HT-29 (cell line): ENCODE measurements around the gene RHCE. TPM values are rescaled to one million over a fixed set of nuclear protein-coding genes. Genes with fewer than 3 reads are reported as not detected.
"Not testable (repeated sequence)": the region's sequence is repeated elsewhere in the genome, so short reads cannot be mapped to it uniquely, and the experiment has no call there.

Experiments used
- DNase-seq: peaks from one replicate; pipeline ENCODE4 v3.0.0-alpha.2; 2015; ENCODE audit warnings: low spot score
- total RNA-seq: library from RNA; depleted of rRNA; stranded (reverse); fragments of >200 nt; shearing (Covaris generic); gene quantifications from 2 replicates; pipeline ENCODE4 v1.2.3, GENCODE V29; 2014

RHCE gene
- total RNA-seq, 1 experiment from 2014 or later: not detected

- DNase-seq: no peak
These were observed 12.2 kb upstream of the RHCE start for GRCh38 chr1:25432749-25433388.

GRCh38 chr1:25431955-25432719 lies 11.5 kb upstream of the RHCE start:
- DNase-seq: peak; percentile 24

GRCh38 chr1:25430967-25431881 lies 10.6 kb upstream of the RHCE start:
- DNase-seq: no peak

GRCh38 chr1:25430073-25430966 lies 9.7 kb upstream of the RHCE start, which contains the start of gene MACO1:
Gene MACO1 (plus strand): TSS chr1:25430897. CDS start chr1:25431099, 202 bp downstream.
- DNase-seq: peak; percentile 98

- no peak for DNase-seq
These were observed 8.0 kb upstream of the RHCE start for GRCh38 chr1:25428475-25429166.

- no peak for DNase-seq
These were observed 7.1 kb upstream of the RHCE start for GRCh38 chr1:25427696-25428095.

- no peak for DNase-seq
These were observed 4.8 kb upstream of the RHCE start for GRCh38 chr1:25425098-25426085.

GRCh38 chr1:25423206-25423605 lies 2.6 kb upstream of the RHCE start:
- not testable (repeated sequence) for DNase-seq

GRCh38 chr1:25419339-25419738 lies 1.3 kb downstream of the RHCE start:
- not testable (repeated sequence) for DNase-seq

- not testable (repeated sequence) for DNase-seq
These were observed 3.3 kb downstream of the RHCE start for GRCh38 chr1:25417280-25417679.

- DNase-seq: not testable (repeated sequence)
These were observed 6.0 kb downstream of the RHCE start for GRCh38 chr1:25414578-25414977.

- DNase-seq: not testable (repeated sequence)
These were observed 6.5 kb downstream of the RHCE start for GRCh38 chr1:25414157-25414556.

- not testable (repeated sequence) for DNase-seq
These were observed 7.6 kb downstream of the RHCE start for GRCh38 chr1:25412872-25413623.

GRCh38 chr1:25409641-25410427 lies 10.8 kb downstream of the RHCE start:
- not testable (repeated sequence) for DNase-seq

- not testable (repeated sequence) for DNase-seq
These were observed 14.8 kb downstream of the RHCE start for GRCh38 chr1:25405731-25406305.

- not testable (repeated sequence) for DNase-seq
These were observed 17.4 kb downstream of the RHCE start for GRCh38 chr1:25402947-25403803.
